ENCODE data around the gene WDR35.

The WDR35 gene

GRCh38 chr2:19868701-19869580 is 121.0 kb downstream of the WDR35 start:
- DNase-seq (ENCODE audit: low spot score), result peak; percentile 16

GRCh38 chr2:19868224-19868623 is 121.7 kb downstream of the WDR35 start:
- DNase-seq (ENCODE audit: low spot score), result no peak

- DNase-seq (ENCODE audit: low spot score), result no peak
Observed at GRCh38 chr2:19866771-19867170, 123.1 kb downstream of the WDR35 start.

GRCh38 chr2:19865151-19865550 is 124.8 kb downstream of the WDR35 start:
- DNase-seq (ENCODE audit: low spot score), result no peak

- DNase-seq (ENCODE audit: low spot score), result no peak
Observed at GRCh38 chr2:19864381-19864780, 125.5 kb downstream of the WDR35 start.

- DNase-seq (ENCODE audit: low spot score), result peak; percentile 72
Observed at GRCh38 chr2:19863303-19864041, 126.4 kb downstream of the WDR35 start.

- DNase-seq (ENCODE audit: low spot score), result no peak
Observed at GRCh38 chr2:19861813-19862212, 128.1 kb downstream of the WDR35 start.

All from HuH-7.5 (cell line).